Brain microvascular endothelial cell (primary cell): Measurements from ENCODE around the gene ARSG.

Experiments used
- DNase-seq: peaks from one replicate; pipeline ENCODE4 v3.0.0-alpha.2; 2020
- H3K27ac ChIP-seq: fragments of 250-450 bp; sonication (Bioruptor Pico); 2 replicates; pipeline ENCODE4 v1.5.1; 2020; ENCODE audit warnings: mild to moderate bottlenecking, moderate library complexity
- H3K27me3 ChIP-seq: fragments of 250-450 bp; sonication (Bioruptor Pico); replicated peaks from 2 replicates; pipeline ENCODE4 v1.5.1; 2020; ENCODE audit warnings: mild to moderate bottlenecking
- H3K36me3 ChIP-seq: fragments of 250-450 bp; sonication (Bioruptor Pico); replicated peaks from 2 replicates; pipeline ENCODE4 v1.5.1; 2020; ENCODE audit warnings: mild to moderate bottlenecking
- H3K4me3 ChIP-seq: 2 replicates; pipeline ENCODE4 v1.5.1; 2011; ENCODE audit warnings: low read depth, mild to moderate bottlenecking, control low read depth, low read length, moderate library complexity
- CTCF ChIP-seq: IDR thresholded peaks from 2 replicates; pipeline ENCODE4 v1.5.1; 2011; ENCODE audit warnings: low read depth, mild to moderate bottlenecking, moderate library complexity, low read length, control low read depth, inconsistent platforms; ENCODE audit errors: missing control alignments
- in situ Hi-C: cut with HindIII; loops from 2 replicates; pipeline ENCODE4 v1.10.0; 2017; ENCODE audit warnings: low sequenced_read_pairs, low pct_ligation_motif_present

The ARSG gene

GRCh38 chr17:68295086-68295485, 3.8 kb downstream of the ARSG start:
- in situ Hi-C loops: no loop called here
- Histone ChIP-seq H3K36me3 (no peaks in the 10 kb centered on the region), H3K27ac (no peak overlapping the region), H3K4me3 (no peak overlapping the region), H3K27me3 (no peaks in the 10 kb centered on the region)
- no peak for DNase-seq
- no peak for TF ChIP-seq CTCF

- no peak for DNase-seq
- H3K27ac ChIP-seq: no peak overlapping the region
- TF ChIP-seq CTCF: no peak
- no peak overlapping the region for H3K4me3 ChIP-seq
- in situ Hi-C loops: no loop called here
- H3K27me3 ChIP-seq: no peaks in the 10 kb centered on the region
- H3K36me3 ChIP-seq: no peaks in the 10 kb centered on the region
These were observed 5.2 kb downstream of the ARSG start for GRCh38 chr17:68296217-68297191.

- DNase-seq: no peak
- TF ChIP-seq CTCF: no peak
- no peak overlapping the region for H3K27ac ChIP-seq
These were observed 5.9 kb downstream of the ARSG start for GRCh38 chr17:68297195-68297594.

GRCh38 chr17:68298601-68299000, 7.3 kb downstream of the ARSG start:
- H3K36me3 ChIP-seq: no peaks in the 10 kb centered on the region
- DNase-seq: no peak
- no peaks in the 10 kb centered on the region for H3K27me3 ChIP-seq
- TF ChIP-seq CTCF: no peak
- in situ Hi-C loops: no loop called here
- no peak overlapping the region for H3K27ac ChIP-seq
- H3K4me3 ChIP-seq: no peak overlapping the region

More at GRCh38 chr17:68297195-68297594, 5.9 kb downstream of the ARSG start:
- Histone ChIP-seq H3K4me3 (no peak overlapping the region), H3K27me3 (no peaks in the 10 kb centered on the region), H3K36me3 (no peaks in the 10 kb centered on the region)
- in situ Hi-C loops: no loop called here

- DNase-seq: no peak
- H3K4me3 ChIP-seq: no peak overlapping the region
- H3K27me3 ChIP-seq: no peaks in the 10 kb centered on the region
- TF ChIP-seq CTCF: no peak
- in situ Hi-C loops: no loop called here
- H3K27ac ChIP-seq: no peak overlapping the region
- no peaks in the 10 kb centered on the region for H3K36me3 ChIP-seq
These were observed 8.5 kb downstream of the ARSG start for GRCh38 chr17:68299817-68300216.
